Astrocyte (in vitro differentiated cells and primary cell): ENCODE measurements around the gene CLIP4. TPM values are rescaled to one million over a fixed set of nuclear protein-coding genes. Genes with fewer than 3 reads are reported as not detected.

Experiments used
- DNase-seq: peaks from one replicate; pipeline ENCODE4 v3.0.0-alpha.2; 2010; ENCODE audit warnings: low read depth
- FAIRE-seq: peaks from 2 replicates; lab custom pipeline; 2011; peaks lifted over from hg19 to GRCh38; lab: Jason Lieb, UNC
- H2AFZ ChIP-seq: 2 replicates; pipeline ENCODE4 v1.6.0; 2012; ENCODE audit warnings: low read depth, low read length, inconsistent platforms
- H3K27ac ChIP-seq: 2 replicates; pipeline ENCODE4 v1.5.1; 2011; ENCODE audit warnings: low read depth, low read length, inconsistent platforms
- H3K27me3 ChIP-seq: 2 replicates; pipeline ENCODE4 v1.6.0; 2011; ENCODE audit warnings: low read length, inconsistent platforms; ENCODE audit not compliant: insufficient read depth
- H3K36me3 ChIP-seq: 2 replicates; pipeline ENCODE4 v1.5.1; 2011; ENCODE audit warnings: low read length, inconsistent platforms; ENCODE audit not compliant: insufficient read depth
- H3K4me1 ChIP-seq: 2 replicates; pipeline ENCODE4 v1.5.1; 2011; ENCODE audit warnings: low read length, inconsistent platforms; ENCODE audit not compliant: insufficient read depth
- H3K4me2 ChIP-seq: 2 replicates; pipeline ENCODE4 v1.6.0; 2012; ENCODE audit warnings: low read length, inconsistent platforms
- H3K4me3 ChIP-seq: 2 replicates; pipeline ENCODE4 v1.5.1; 2011; ENCODE audit warnings: low read depth, mild to moderate bottlenecking, low read length, inconsistent platforms; ENCODE audit not compliant: insufficient read depth
- H3K79me2 ChIP-seq: 2 replicates; pipeline ENCODE4 v1.6.0; 2012; ENCODE audit warnings: mild to moderate bottlenecking, low read length, inconsistent platforms; ENCODE audit not compliant: insufficient read depth
- H3K9ac ChIP-seq: 2 replicates; pipeline ENCODE4 v1.6.0; 2012; ENCODE audit warnings: mild to moderate bottlenecking, low read length, inconsistent platforms
- H3K9me3 ChIP-seq: 2 replicates; pipeline ENCODE4 v1.5.1; 2012; ENCODE audit warnings: low read depth, mild to moderate bottlenecking, low read length, inconsistent platforms; ENCODE audit not compliant: insufficient read depth
- H4K20me1 ChIP-seq: 2 replicates; pipeline ENCODE4 v1.6.0; 2012; ENCODE audit warnings: low read length, inconsistent platforms; ENCODE audit not compliant: insufficient read depth
- H3K27ac Mint-ChIP-seq: one replicate; pipeline ENCODE4 v1.8.0; 2021; ENCODE audit warnings: mild to moderate bottlenecking, mixed read lengths; ENCODE audit not compliant: unreplicated experiment
- H3K27me3 Mint-ChIP-seq: one replicate; pipeline ENCODE4 v1.8.0; 2021; ENCODE audit warnings: low read depth, mixed read lengths; ENCODE audit not compliant: unreplicated experiment
- H3K36me3 Mint-ChIP-seq: one replicate; pipeline ENCODE4 v1.8.0; 2021; ENCODE audit warnings: low read depth, mixed read lengths; ENCODE audit not compliant: unreplicated experiment
- H3K4me1 Mint-ChIP-seq: one replicate; pipeline ENCODE4 v1.8.0; 2021; ENCODE audit warnings: low read depth, mixed read lengths; ENCODE audit not compliant: unreplicated experiment
- H3K4me3 Mint-ChIP-seq: one replicate; pipeline ENCODE4 v1.8.0; 2021; ENCODE audit warnings: mild to moderate bottlenecking, moderate library complexity, mixed read lengths; ENCODE audit not compliant: unreplicated experiment
- H3K9me3 Mint-ChIP-seq: one replicate; pipeline ENCODE4 v1.8.0; 2021; ENCODE audit warnings: mild to moderate bottlenecking, mixed read lengths; ENCODE audit not compliant: unreplicated experiment
- CTCF ChIP-seq: IDR thresholded peaks from 2 replicates; pipeline ENCODE4 v1.5.1; 2011; ENCODE audit warnings: low read depth, mild to moderate bottlenecking, inconsistent platforms, low read length, moderate library complexity; ENCODE audit not compliant: insufficient read depth
- EZH2 ChIP-seq: IDR thresholded peaks from 2 replicates; pipeline ENCODE4 v1.6.1; 2012; ENCODE audit warnings: mild to moderate bottlenecking, low read length, inconsistent platforms; ENCODE audit not compliant: insufficient read depth
- total RNA-seq: library from RNA; stranded (reverse); gene quantifications from 2 replicates; pipeline ENCODE4 v1.2.1, GENCODE V29; 2021

The CLIP4 gene
- total RNA-seq, 1 donor from 2014 or later, result 18.4 TPM

- peaks cover 1% of the 10 kb centered on the region for H3K9me3 Mint-ChIP-seq
Observed at GRCh38 chr2:29072971-29073725, 42.1 kb upstream of the CLIP4 start.

DNA sequence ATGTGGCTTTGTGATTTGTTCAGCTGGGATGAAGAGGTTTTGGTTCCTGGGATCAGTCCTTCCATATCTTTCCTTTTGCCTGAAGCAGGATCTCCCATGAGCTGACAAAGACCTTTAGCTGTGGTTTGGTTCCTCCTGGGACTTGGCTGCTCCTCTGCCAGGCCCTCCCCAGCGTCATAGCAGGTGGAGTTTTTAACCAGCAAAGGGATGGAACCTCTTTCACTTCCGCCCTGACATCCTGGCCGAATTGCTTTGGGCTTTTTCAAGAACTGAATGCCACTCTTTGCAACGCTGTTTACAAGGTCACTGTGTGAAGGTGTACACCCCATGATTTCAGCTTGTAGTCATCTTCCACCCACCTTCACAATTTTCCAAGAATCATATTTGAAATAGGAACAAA, 41.3 kb upstream of the CLIP4 start:
- H3K4me1 ChIP-seq, result no peaks in the 10 kb centered on the region
- H3K27me3 Mint-ChIP-seq, result peaks cover 29% of the 10 kb centered on the region
- TF ChIP-seq CTCF, result no peak
- H3K4me3 ChIP-seq, result no peak overlapping the region
- H3K36me3 Mint-ChIP-seq, result no peaks in the 10 kb centered on the region
- no peaks in the 10 kb centered on the region for H3K4me1 Mint-ChIP-seq
- no peak overlapping the region for H3K27ac Mint-ChIP-seq
- no peaks in the 10 kb centered on the region for H3K9me3 ChIP-seq
- H3K9ac ChIP-seq, result no peak overlapping the region
- H4K20me1 ChIP-seq, result no peaks in the 10 kb centered on the region
- no peak overlapping the region for H3K27ac ChIP-seq
- H2AFZ ChIP-seq, result no peak overlapping the region
- H3K79me2 ChIP-seq, result no peaks in the 10 kb centered on the region
- H3K9me3 Mint-ChIP-seq, result peaks cover 2% of the 10 kb centered on the region
- no peak overlapping the region for H3K4me2 ChIP-seq
- no peaks in the 10 kb centered on the region for H3K36me3 ChIP-seq
- H3K27me3 ChIP-seq, result peaks cover 3% of the 10 kb centered on the region
- no peak for FAIRE-seq
- no peak for DNase-seq
- H3K4me3 Mint-ChIP-seq, result no peak overlapping the region

More at GRCh38 chr2:29072971-29073725, 42.1 kb upstream of the CLIP4 start:
- no peak overlapping the region for H3K27ac Mint-ChIP-seq
- peaks cover 29% of the 10 kb centered on the region for H3K27me3 Mint-ChIP-seq
- H3K27me3 ChIP-seq, result peaks cover 3% of the 10 kb centered on the region
- H3K9ac ChIP-seq, result no peak overlapping the region
- H2AFZ ChIP-seq, result no peak overlapping the region
- no peaks in the 10 kb centered on the region for H4K20me1 ChIP-seq
- H3K36me3 Mint-ChIP-seq, result no peaks in the 10 kb centered on the region
- no peak overlapping the region for H3K27ac ChIP-seq
- no peak overlapping the region for H3K4me3 ChIP-seq
- no peaks in the 10 kb centered on the region for H3K9me3 ChIP-seq
- no peak overlapping the region for H3K4me3 Mint-ChIP-seq
- TF ChIP-seq CTCF (no peak), EZH2 (no peak)
- H3K4me1 Mint-ChIP-seq, result no peaks in the 10 kb centered on the region
- H3K4me2 ChIP-seq, result no peak overlapping the region
- H3K36me3 ChIP-seq, result no peaks in the 10 kb centered on the region
- H3K79me2 ChIP-seq, result no peaks in the 10 kb centered on the region
- DNase-seq (no peak), FAIRE-seq (no peak)
- no peaks in the 10 kb centered on the region for H3K4me1 ChIP-seq

GRCh38 chr2:29074411-29074810, 40.8 kb upstream of the CLIP4 start, which contains the start of gene PCARE:
PCARE (minus strand) TSS chr2:29074523; CDS start chr2:29074261, 262 bp downstream.
- no peak for DNase-seq
- Histone ChIP-seq H3K9me3 (no peaks in the 10 kb centered on the region), H3K4me2 (no peak within 1 kb of the TSS), H3K27me3 (peaks cover 3% of the 10 kb centered on the region), H3K79me2 (no peaks in the 10 kb centered on the region), H3K9ac (no peak within 1 kb of the TSS), H3K4me1 (no peaks in the 10 kb centered on the region), H3K36me3 (no peaks in the 10 kb centered on the region), H3K27ac (no peak within 1 kb of the TSS), H4K20me1 (no peaks in the 10 kb centered on the region), H3K4me3 (no peak within 1 kb of the TSS), H2AFZ (no peak within 1 kb of the TSS)
- TF ChIP-seq EZH2 (no peak), CTCF (no peak)
- Mint-ChIP-seq H3K4me3 (no peak within 1 kb of the TSS), H3K27ac (no peak within 1 kb of the TSS), H3K27me3 (peaks cover 29% of the 10 kb centered on the region), H3K36me3 (no peaks in the 10 kb centered on the region), H3K9me3 (peaks cover 5% of the 10 kb centered on the region), H3K4me1 (no peaks in the 10 kb centered on the region)
- FAIRE-seq, result no peak
